Measurements from ENCODE around the gene MFN1.
A peak's percentile ranks its signal among the peaks of the same experiment; 100 is the strongest.

The MFN1 gene

GRCh38 chr3:179323197-179324110 is 24.1 kb upstream of the MFN1 start (continued):
- TF ChIP-seq ZBTB6 (tag by site-specific recombination; IDR thresholded peaks at IDR 0.05) (no peak), ZSCAN5A (tag by site-specific recombination; IDR thresholded peaks at IDR 0.05) (no peak), ZBTB10 (tag by site-specific recombination; IDR thresholded peaks at IDR 0.05) (no peak), ZNF501 (tag by site-specific recombination; IDR thresholded peaks at IDR 0.05) (0 out of 2 replicates have a peak, but pooled peaks have one; percentile 41), ZBTB7A (tag by site-specific recombination; IDR thresholded peaks at IDR 0.05; ENCODE audit: low read depth) (no peak), ZNF776 (tag by site-specific recombination; IDR thresholded peaks at IDR 0.05; ENCODE audit: borderline replicate concordance) (no peak), ZFHX2 (tag by site-specific recombination; conservative IDR thresholded peaks at IDR 0.05) (peak; percentile 71), PATZ1 (tag by site-specific recombination; IDR thresholded peaks at IDR 0.05) (peak; percentile 46; the same call in 1 of the 2 replicates), ZNF610 (tag by site-specific recombination; IDR thresholded peaks at IDR 0.05; ENCODE audit: borderline replicate concordance) (no peak), ZXDB (tag by site-specific recombination; IDR thresholded peaks at IDR 0.05) (peak; percentile 59), INSM2 (tag by site-specific recombination; IDR thresholded peaks at IDR 0.05) (no peak), KLF10 (tag by site-specific recombination; IDR thresholded peaks at IDR 0.05) (no peak), PRDM10 (tag by site-specific recombination; IDR thresholded peaks at IDR 0.05) (peak; percentile 81), ZNF529 (tag by site-specific recombination; IDR thresholded peaks at IDR 0.05; ENCODE audit: insufficient replicate concordance) (no peak), BCL11B (tag by site-specific recombination; IDR thresholded peaks at IDR 0.05; ENCODE audit: low read depth) (0 out of 2 replicates have a peak, but pooled peaks have one; percentile 26), ZNF341 (tag by site-specific recombination; IDR thresholded peaks at IDR 0.05; ENCODE audit: low read depth) (peak; percentile 65), ZNF76 (tag by site-specific recombination; IDR thresholded peaks at IDR 0.05; ENCODE audit: borderline replicate concordance, low read depth) (no peak), ZNF280D (tag by site-specific recombination; IDR thresholded peaks at IDR 0.05) (no peak), REPIN1 (tag by site-specific recombination; IDR thresholded peaks at IDR 0.05; ENCODE audit: low read depth) (no peak), ZNF621 (tag by site-specific recombination; IDR thresholded peaks at IDR 0.05) (no peak), ZNF473 (tag by site-specific recombination; IDR thresholded peaks at IDR 0.05) (no peak)
